H1 (cell line): ENCODE data around the gene CCDC112. TPM values are rescaled to one million over a fixed set of nuclear protein-coding genes. Genes with fewer than 3 reads are reported as not detected.

Source experiments
- SIRT6 ChIP-seq: IDR thresholded peaks from one replicate; pipeline ENCODE4 v1.7.1; 2012; ENCODE audit warnings: low read length, inconsistent platforms
- SIX5 ChIP-seq: IDR thresholded peaks from 2 replicates; pipeline ENCODE4 v1.6.1; 2011; ENCODE audit warnings: mild to moderate bottlenecking, low read depth, low read length
- polyA plus RNA-seq, 7 experiments: library from polyadenylated mRNA; depleted of rRNA in 3 of 7; stranded (reverse) in 5 of 7; unstranded in 2 of 7; fragments of >200 nt in 5 of 7; fragments of 200-250 nt in 2 of 7; gene quantifications; 1 replicate in 5 of 7; 2 replicates in 1 of 7; 4 replicates in 1 of 7; pipeline versions ENCODE4 v1.2.1 to v1.2.3, GENCODE V29; 2011 to 2013; ENCODE audit warnings: missing spikeins in 2 of 7, mixed read lengths in 2 of 7
- total RNA-seq: library from RNA; stranded (reverse); fragmentation: NEBNext Ultra II Directional; extraction: Animal tissue kit (Norgen Biotek cat#: 25700); gene quantifications from 2 replicates; pipeline ENCODE4 v1.2.1, GENCODE V29; 2021

CCDC112 gene
- total and polyA plus RNA-seq, 2 of the 8 experiments (the other 6 are each of a cell fraction or from before 2014, with no cell fraction given), result 3.3 to 15.6 TPM

- TF ChIP-seq SIRT6, result no peak
- no peak for TF ChIP-seq SIX5
Measured at GRCh38 chr5:115345344-115345743, 48.9 kb upstream of the CCDC112 start (continued).
